Measurements from ENCODE around the gene SAP30L. TPM values are rescaled to one million over a fixed set of nuclear protein-coding genes. Genes with fewer than 3 reads are reported as not detected.

Gene SAP30L
- total and polyA plus RNA-seq, 7 donors, result 9.2 to 35.7 (median 26.0) TPM

GRCh38 chr5:154479944-154480750 lies 34.4 kb downstream of the SAP30L start:
- no peak overlapping the region for H3K27ac ChIP-seq
- no peak overlapping the region for H3K4me3 ChIP-seq
- peak in 1 of 2 donors; percentile 22 for DNase-seq
- H3K36me3 ChIP-seq (ENCODE audit: insufficient read depth in 1 of 2, low read depth in 1 of 2), result no peaks in the 10 kb centered on the region
- TF ChIP-seq CTCF (IDR thresholded peaks at IDR 0.05), result no peak
- H3K9me3 ChIP-seq, result no peaks in the 10 kb centered on the region
- H3K27me3 ChIP-seq (ENCODE audit: insufficient read depth in 3 of 3, low read length in 2 of 3), result peaks cover 0 to 100% (median 72%) of the 10 kb centered on the region in 3 donors
- intact Hi-C loops (cut with DNase I), result loop anchor here in 1 of 2 donors (10.0 kb wide), 1 partner anchor 465 kb away; the partner anchor contains the start of gene MRPL22
- no peak for ATAC-seq
- peaks cover 49% of the 10 kb centered on the region for H3K4me1 ChIP-seq
- WGBS, 3 donors, result 5 to 7% (median 6%) methylated on average over 25 to 31 of the region's 31 CpGs

GRCh38 chr5:154480847-154481246 lies 35.0 kb downstream of the SAP30L start:
- Histone ChIP-seq H3K4me1 (peaks cover 45% of the 10 kb centered on the region), H3K36me3 (ENCODE audit: insufficient read depth in 1 of 2, low read depth in 1 of 2) (no peaks in the 10 kb centered on the region)

GRCh38 chr5:154481584-154482381 lies 36.0 kb downstream of the SAP30L start:
- 15 to 22% (median 18%) methylated on average over 11 of the region's 11 CpGs for WGBS, 3 donors
- intact Hi-C loops (cut with DNase I), result no loop called here
- ATAC-seq (no peak), DNase-seq (no peak)
- no peak overlapping the region for H3K27ac ChIP-seq
- peaks cover 36% of the 10 kb centered on the region for H3K4me1 ChIP-seq
- H3K4me3 ChIP-seq, result no peak overlapping the region
- no peaks in the 10 kb centered on the region for H3K9me3 ChIP-seq
- TF ChIP-seq CTCF (IDR thresholded peaks at IDR 0.05), result no peak
- no peaks in the 10 kb centered on the region for H3K36me3 ChIP-seq (ENCODE audit: insufficient read depth in 1 of 2, low read depth in 1 of 2)
- H3K27me3 ChIP-seq (ENCODE audit: insufficient read depth in 3 of 3, low read length in 2 of 3), result peaks cover 0 to 100% (median 68%) of the 10 kb centered on the region in 3 donors

More at GRCh38 chr5:154480847-154481246, 35.0 kb downstream of the SAP30L start:
- Histone ChIP-seq H3K9me3 (no peaks in the 10 kb centered on the region), H3K27ac (no peak overlapping the region), H3K27me3 (ENCODE audit: insufficient read depth in 3 of 3, low read length in 2 of 3) (peaks cover 0 to 100% (median 72%) of the 10 kb centered on the region in 3 donors), H3K4me3 (no peak overlapping the region)
- DNase-seq (no peak), ATAC-seq (no peak)
- intact Hi-C loops (cut with DNase I), result no loop called here
- no peak for TF ChIP-seq CTCF (IDR thresholded peaks at IDR 0.05)
- 15 to 22% (median 16%) methylated on average over 3 of the region's 3 CpGs for WGBS, 3 donors

GRCh38 chr5:154482528-154483449 lies 37.0 kb downstream of the SAP30L start:
- ATAC-seq (no peak), DNase-seq (peak in 1 of 2 donors; percentile 19)
- intact Hi-C loops (cut with DNase I), result no loop called here
- Histone ChIP-seq H3K4me3 (no peak overlapping the region), H3K36me3 (ENCODE audit: insufficient read depth in 1 of 2, low read depth in 1 of 2) (no peaks in the 10 kb centered on the region), H3K4me1 (peaks cover 28% of the 10 kb centered on the region), H3K27me3 (ENCODE audit: insufficient read depth in 3 of 3, low read length in 2 of 3) (peaks cover 0 to 100% (median 65%) of the 10 kb centered on the region in 3 donors), H3K9me3 (no peaks in the 10 kb centered on the region), H3K27ac (no peak overlapping the region)
- 7 to 8% (median 7%) methylated on average over 46 to 49 of the region's 49 CpGs for WGBS, 3 donors
- no peak for TF ChIP-seq CTCF (IDR thresholded peaks at IDR 0.05)
